Right hindlimb (tissue), 1 donor: ENCODE measurements around the gene STOML2.

Source experiments
- DNase-seq: peaks from one replicate; pipeline ENCODE4 v3.0.0-alpha.2; 2018

The STOML2 gene

DNA sequence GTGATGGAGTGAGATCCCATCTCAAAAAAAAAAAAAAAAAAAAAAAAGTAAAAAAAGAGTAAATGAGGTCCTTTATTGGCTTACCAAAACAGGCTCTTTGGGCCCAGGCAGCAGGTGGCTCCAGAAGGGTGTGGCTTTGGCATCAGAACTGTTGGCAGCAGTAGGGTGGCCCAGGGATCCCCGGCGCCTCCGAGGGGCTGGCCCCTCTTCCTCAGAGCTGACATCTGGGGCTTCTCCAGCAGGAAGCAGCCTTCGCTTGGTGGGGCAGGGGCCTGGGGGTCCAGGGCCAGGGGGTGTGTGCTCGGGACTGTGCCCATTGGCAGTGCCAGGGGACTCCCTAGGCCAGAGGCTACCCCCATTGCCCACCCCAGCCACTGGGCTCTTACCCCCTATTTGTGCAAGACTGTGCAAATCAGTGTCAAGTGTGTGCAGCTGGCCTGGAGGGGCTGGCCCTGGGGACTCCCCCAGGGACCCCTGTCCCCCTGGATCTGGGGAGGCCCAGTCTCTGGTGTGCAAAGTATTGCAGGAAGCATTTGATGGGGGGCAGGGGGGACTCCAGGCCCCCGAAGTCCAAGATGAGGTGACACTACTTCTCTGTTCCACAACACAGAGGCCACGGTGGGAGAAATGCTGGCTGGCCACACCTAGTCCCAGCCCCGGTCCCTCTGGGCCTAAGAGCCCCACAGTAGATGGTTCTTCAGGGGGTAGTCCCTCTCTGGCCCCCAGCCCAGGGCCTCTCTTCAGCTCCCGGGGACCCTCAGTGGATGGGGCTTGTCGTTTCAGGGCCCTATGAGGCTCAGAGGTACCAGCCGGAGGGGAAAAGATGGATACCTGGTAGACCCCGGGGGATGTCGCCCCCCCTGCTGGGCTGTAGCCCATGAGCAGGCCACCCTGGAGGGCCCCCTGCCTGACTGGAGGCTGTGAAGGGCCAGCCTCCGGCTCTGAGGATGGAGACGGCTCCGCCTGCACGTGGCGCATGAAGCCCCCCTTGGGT lies 4.7 kb upstream of the STOML2 start:
- no peak for DNase-seq

- DNase-seq = no peak
These were observed 3.4 kb upstream of the STOML2 start for GRCh38 chr9:35106343-35106730.

- no peak for DNase-seq
These were observed 2.8 kb upstream of the STOML2 start for GRCh38 chr9:35105571-35106342.

GRCh38 chr9:35105126-35105525 lies 2.2 kb upstream of the STOML2 start:
- DNase-seq = no peak

- DNase-seq = no peak
These were observed 1.7 kb upstream of the STOML2 start for GRCh38 chr9:35104586-35104985.

GRCh38 chr9:35103660-35104191 lies 795 bp upstream of the STOML2 start:
- no peak for DNase-seq

DNA sequence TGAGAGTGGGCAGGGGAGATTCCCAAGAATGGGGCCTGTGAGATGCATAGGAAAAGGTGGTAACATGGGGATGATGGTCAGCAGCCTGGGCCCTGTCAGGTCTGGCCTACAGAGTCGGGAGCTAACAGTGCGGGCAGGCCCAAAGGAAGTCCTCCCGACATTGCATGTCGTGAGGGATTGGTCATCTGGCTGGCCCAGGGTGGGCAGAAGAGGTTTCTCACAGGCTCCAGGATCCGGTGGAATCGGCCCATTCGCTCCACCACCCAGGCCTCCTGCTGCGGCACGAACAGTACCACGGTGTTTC lies 514 bp downstream of the STOML2 start:
- DNase-seq = no peak

DNA sequence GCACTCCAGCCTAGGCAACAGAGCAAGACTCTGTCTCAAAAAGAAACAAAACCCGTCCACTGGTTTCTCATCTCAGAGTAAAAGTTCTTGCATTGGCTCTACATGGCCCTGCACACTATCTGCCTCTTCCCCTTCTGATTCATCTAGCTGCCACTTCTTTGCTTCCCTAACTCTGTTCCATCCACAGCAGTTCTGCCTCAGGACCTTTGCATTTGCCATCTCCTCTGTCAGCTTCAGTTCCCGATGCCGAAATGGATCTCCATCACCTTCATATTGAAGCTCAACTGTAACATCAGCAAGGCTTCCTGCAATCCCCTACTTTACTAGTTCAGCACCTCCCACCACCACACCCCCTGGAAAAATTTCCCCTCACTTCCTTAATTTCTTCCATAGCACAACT lies 5.4 kb downstream of the STOML2 start:
- DNase-seq = no peak

GRCh38 chr9:35096035-35096849 lies 6.7 kb downstream of the STOML2 start, which contains the start of gene PIGO:
Gene PIGO, minus strand, starts transcription at chr9:35096591. Its CDS starts 1,026 bp downstream, at chr9:35095565.
- peak; percentile 89 for DNase-seq

DNA sequence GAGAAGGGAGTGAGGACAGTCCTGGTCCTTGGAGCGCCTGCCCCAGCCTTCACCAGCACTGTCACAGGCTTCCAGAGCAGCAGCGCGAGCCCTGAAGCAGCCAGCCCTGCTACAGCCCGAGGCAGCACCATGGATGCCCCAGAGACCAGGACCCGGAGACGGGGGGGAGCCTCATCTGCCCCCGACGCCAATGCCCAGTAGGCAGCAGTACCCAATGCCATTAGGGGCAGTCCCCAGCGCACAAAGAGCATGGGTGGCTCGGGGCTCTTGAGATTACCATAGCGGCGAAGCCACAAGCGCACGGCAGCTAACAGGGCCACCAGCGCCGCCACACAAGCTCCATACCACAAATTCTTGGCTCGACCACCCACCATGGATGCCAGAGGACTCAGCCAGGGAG lies 11.4 kb downstream of the STOML2 start:
- DNase-seq = no peak

GRCh38 chr9:35089434-35089833 lies 13.5 kb downstream of the STOML2 start:
- DNase-seq = no peak

GRCh38 chr9:35085078-35085477 lies 17.9 kb downstream of the STOML2 start:
- DNase-seq = no peak

GRCh38 chr9:35079426-35080341 lies 23.2 kb downstream of the STOML2 start, which contains the start of gene FANCG:
Gene FANCG, minus strand, starts transcription at chr9:35079942. Its CDS starts 418 bp downstream, at chr9:35079524.
- DNase-seq = peak; percentile 96

- DNase-seq = no peak
These were observed 23.9 kb downstream of the STOML2 start for GRCh38 chr9:35079041-35079425.

DNA sequence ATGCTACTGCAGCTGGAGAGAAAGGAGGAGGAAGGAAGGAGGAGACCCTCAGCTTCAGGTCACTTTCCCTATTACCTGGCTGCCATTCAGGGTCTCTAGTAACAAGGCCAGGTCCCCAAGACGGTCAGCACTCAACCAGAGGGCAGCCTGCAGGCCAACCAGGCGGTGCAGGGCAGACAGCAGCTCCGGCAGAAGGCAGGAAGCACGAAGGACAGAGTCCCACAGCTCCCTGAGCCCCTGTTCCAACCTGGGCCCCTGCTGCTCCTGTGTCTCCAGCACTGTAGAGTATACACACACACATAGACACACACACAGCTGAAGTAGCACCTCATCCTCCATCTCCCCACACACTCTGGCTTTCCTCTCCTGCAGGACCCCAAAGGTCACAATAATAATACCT lies 24.9 kb downstream of the STOML2 start:
- no peak for DNase-seq

- no peak for DNase-seq
These were observed 26.1 kb downstream of the STOML2 start for GRCh38 chr9:35076848-35077247.

GRCh38 chr9:35075358-35075757 lies 27.6 kb downstream of the STOML2 start:
- no peak for DNase-seq

GRCh38 chr9:35074791-35075190 lies 28.1 kb downstream of the STOML2 start:
- DNase-seq = no peak

GRCh38 chr9:35074141-35074540 lies 28.8 kb downstream of the STOML2 start:
- no peak for DNase-seq

DNA sequence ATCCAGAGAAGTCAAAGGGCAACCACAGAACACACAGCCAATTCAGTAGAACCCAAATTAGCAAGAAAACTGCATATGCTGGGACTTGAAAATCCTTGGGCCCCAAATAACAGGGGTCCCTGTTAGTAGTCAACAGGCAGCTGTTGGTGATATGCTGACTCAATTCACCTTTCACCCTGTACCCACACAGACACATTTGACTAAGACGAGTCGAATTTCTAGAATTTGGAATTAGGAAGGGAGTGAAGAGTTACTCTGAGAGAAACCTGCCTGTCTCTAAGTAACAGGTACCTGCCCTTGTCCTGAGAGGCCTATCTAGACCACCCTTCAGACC lies 29.7 kb downstream of the STOML2 start:
- no peak for DNase-seq

- peak; percentile 99 for DNase-seq
These were observed 30.3 kb downstream of the STOML2 start, which contains the start of gene VCP for GRCh38 chr9:35072461-35073278. Gene VCP, minus strand, starts transcription at chr9:35072625. Its CDS starts 272 bp downstream, at chr9:35072353.
